A549 (cell line): Measurements from ENCODE around the gene YWHAE. TPM values are rescaled to one million over a fixed set of nuclear protein-coding genes. Genes with fewer than 3 reads are reported as not detected.

Source experiments
- ATAC-seq, 2 experiments: fragments of 200-7000 bp in 1 of 2; fragments of >200 bp in 1 of 2; cut with Nextera tagmentation in 1 of 2; cut with Tn5 transposase in 1 of 2; 3 replicates each; pipeline versions ENCODE4 v1.8.0 to v1.9.1; 2018 to 2020; ENCODE audit warnings: mild to moderate bottlenecking in 1 of 2, moderate library complexity in 1 of 2
- CTCF ChIA-PET: fragments of 300-600 bp; sonication (Branson Sonifier 250); formaldehyde crosslinking; extraction: SDS; loops from one replicate; lab custom pipeline; 2021; ENCODE audit warnings: antibody characterized with exemption, inconsistent platforms; lab: Yijun Ruan, JAX
- POLR2A ChIA-PET: fragments of 350-600 bp; formaldehyde crosslinking; extraction: SDS; loops from one replicate; lab custom pipeline; 2021; ENCODE audit warnings: antibody characterized with exemption, inconsistent platforms; lab: Yijun Ruan, JAX
- DNase-seq, 2 experiments: peaks; one replicate each; pipeline versions ENCODE4 v3.0.0 to v3.0.0-alpha.2; 2011 to 2016; ENCODE audit warnings: low read depth in 1 of 2, low spot score in 1 of 2
- FAIRE-seq: peaks from 2 replicates; lab custom pipeline; 2011; peaks lifted over from hg19 to GRCh38; lab: Jason Lieb, UNC
- H3K27ac ChIP-seq, 2 experiments: fragments of >200 bp; sonication (Bioruptor Twin); formaldehyde crosslinking; 3 replicates each; pipeline ENCODE4 v1.5.1; 2016 to 2017
- H3K4me1 ChIP-seq: fragments of >200 bp; sonication (Bioruptor Twin); formaldehyde crosslinking; 3 replicates; pipeline ENCODE4 v1.6.1; 2016
- H3K4me2 ChIP-seq: fragments of >200 bp; sonication (Bioruptor Twin); formaldehyde crosslinking; 3 replicates; pipeline ENCODE4 v1.6.1; 2016
- H3K4me3 ChIP-seq: fragments of >200 bp; sonication (Bioruptor Twin); formaldehyde crosslinking; 3 replicates; pipeline ENCODE4 v1.5.1; 2016
- H3K9me3 ChIP-seq: fragments of >200 bp; sonication (Bioruptor Twin); formaldehyde crosslinking; 3 replicates; pipeline ENCODE4 v1.6.1; 2016
- BHLHE40 ChIP-seq: IDR thresholded peaks from 2 replicates; pipeline ENCODE4 v1.6.1; 2012; ENCODE audit warnings: low read depth, low read length, inconsistent platforms
- CEBPB ChIP-seq, 2 experiments: fragments of >200 bp in 1 of 2; sonication (Bioruptor Twin) in 1 of 2; formaldehyde crosslinking in 1 of 2; IDR thresholded peaks; 2 replicates each; pipeline ENCODE4 v1.6.1; 2012 to 2016
- CHD2 ChIP-seq: fragments of 150-350 bp; IDR thresholded peaks from 2 replicates; pipeline ENCODE4 v1.6.1; 2014; ENCODE audit warnings: low read length; ENCODE audit not compliant: partially characterized antibody
- CHD4 ChIP-seq: fragments of 200-600 bp; sonication (generic); IDR thresholded peaks from 2 replicates; pipeline ENCODE4 v1.6.1; 2016; ENCODE audit warnings: antibody characterized with exemption, mild to moderate bottlenecking, borderline replicate concordance
- EHMT2 ChIP-seq: fragments of 200-600 bp; sonication (generic); IDR thresholded peaks from 2 replicates; pipeline ENCODE4 v1.6.1; 2016; ENCODE audit warnings: antibody characterized with exemption, low read depth, mild to moderate bottlenecking, moderate library complexity
- FOSB ChIP-seq: fragments of 250-450 bp; sonication (Bioruptor Pico); IDR thresholded peaks from 2 replicates; pipeline ENCODE4 v1.5.0; 2020; ENCODE audit warnings: mild to moderate bottlenecking, moderate library complexity
- FOXS1 ChIP-seq: fragments of 250-450 bp; sonication (Bioruptor Pico); IDR thresholded peaks from 2 replicates; pipeline ENCODE4 v1.5.0; 2020; ENCODE audit warnings: mild to moderate bottlenecking, moderate library complexity
- HOXA7 ChIP-seq: fragments of 250-450 bp; sonication (Bioruptor Pico); IDR thresholded peaks from 2 replicates; pipeline ENCODE4 v1.5.0; 2020; ENCODE audit warnings: mild to moderate bottlenecking, moderate library complexity
- HOXB5 ChIP-seq: fragments of 250-450 bp; sonication (Bioruptor Pico); IDR thresholded peaks from 2 replicates; pipeline ENCODE4 v1.5.0; 2020; ENCODE audit warnings: mild to moderate bottlenecking, moderate library complexity
- JUN ChIP-seq, 2 experiments: fragments of >200 bp; sonication (Bioruptor Twin); formaldehyde crosslinking; IDR thresholded peaks; 2 replicates in 1 of 2; 3 replicates in 1 of 2; pipeline ENCODE4 v1.6.1; 2016 to 2017
- JUNB ChIP-seq: fragments of >200 bp; sonication (Bioruptor Twin); formaldehyde crosslinking; IDR thresholded peaks from 2 replicates; pipeline ENCODE4 v1.6.1; 2016
- KDM5A ChIP-seq: fragments of 200-600 bp; sonication (generic); IDR thresholded peaks from 2 replicates; pipeline ENCODE4 v1.6.1; 2016; ENCODE audit warnings: antibody characterized with exemption, mild to moderate bottlenecking
- MAFK ChIP-seq: fragments of 450-650 bp; IDR thresholded peaks from 2 replicates; pipeline ENCODE4 v1.6.1; 2014; ENCODE audit not compliant: partially characterized antibody
- MYC ChIP-seq: IDR thresholded peaks from 2 replicates; pipeline ENCODE4 v1.6.1; 2012; ENCODE audit warnings: mild to moderate bottlenecking, inconsistent platforms, low read length, improper control_type of control experiment, borderline replicate concordance
- NFE2L2 ChIP-seq: fragments of 150-350 bp; conservative IDR thresholded peaks from 2 replicates; pipeline ENCODE4 v1.6.1; 2014; ENCODE audit warnings: low read length
- NR3C1 ChIP-seq: fragments of >200 bp; sonication (Bioruptor Twin); formaldehyde crosslinking; IDR thresholded peaks from 3 replicates; pipeline ENCODE4 v1.6.1; 2017
- PHF8 ChIP-seq: fragments of 200-600 bp; sonication (generic); IDR thresholded peaks from 2 replicates; pipeline ENCODE4 v1.6.1; 2016; ENCODE audit warnings: low read depth, mild to moderate bottlenecking, antibody characterized with exemption, moderate library complexity, borderline replicate concordance
- POLR2A ChIP-seq: IDR thresholded peaks from 2 replicates; pipeline ENCODE4 v1.6.1; 2012; ENCODE audit warnings: mild to moderate bottlenecking, low read length
- POLR2AphosphoS2 ChIP-seq: conservative IDR thresholded peaks from 2 replicates; pipeline ENCODE4 v1.6.1; 2012; ENCODE audit warnings: low read length, improper control_type of control experiment, inconsistent platforms
- RAD21 ChIP-seq, 2 experiments: fragments of >200 bp in 1 of 2; sonication (Bioruptor Twin) in 1 of 2; formaldehyde crosslinking in 1 of 2; IDR thresholded peaks in 1 of 2; conservative IDR thresholded peaks in 1 of 2; 2 replicates in 1 of 2; 3 replicates in 1 of 2; pipeline ENCODE4 v1.6.1; 2012 to 2018; ENCODE audit warnings: inconsistent platforms in 1 of 2
- RARB ChIP-seq: fragments of 250-450 bp; sonication (Bioruptor Pico); IDR thresholded peaks from 2 replicates; pipeline ENCODE4 v1.8.0; 2021; ENCODE audit warnings: mild to moderate bottlenecking, moderate library complexity
- RNF2 ChIP-seq: fragments of 200-600 bp; sonication (generic); IDR thresholded peaks from 2 replicates; pipeline ENCODE4 v1.6.1; 2016; ENCODE audit warnings: low read depth, mild to moderate bottlenecking, antibody characterized with exemption, moderate library complexity, borderline replicate concordance
- SREBF2 ChIP-seq: fragments of 450-650 bp; IDR thresholded peaks from 2 replicates; pipeline ENCODE4 v1.6.1; 2014; ENCODE audit warnings: mild to moderate bottlenecking, moderate library complexity
- ZNF302 ChIP-seq: fragments of 250-450 bp; sonication (Bioruptor Pico); IDR thresholded peaks from 2 replicates; pipeline ENCODE4 v1.9.0; 2021; ENCODE audit warnings: inconsistent platforms, mild to moderate bottlenecking, moderate library complexity
- ZSCAN20 ChIP-seq: fragments of 250-450 bp; sonication (Bioruptor Pico); IDR thresholded peaks from 2 replicates; pipeline ENCODE4 v1.8.0; 2022; ENCODE audit warnings: mild to moderate bottlenecking, moderate library complexity
- WGBS: methylation state at CpG from one replicate; pipeline ENCODE4 v1.1.6; 2017; ENCODE audit errors: missing lambda C conversion rate; 5-methylcytosine and 5-hydroxymethylcytosine counted together
- polyA plus RNA-seq, 4 experiments: library from polyadenylated mRNA; depleted of rRNA in 3 of 4; stranded (reverse); fragments of >200 nt; fragmentation: RNase III in 1 of 4; extraction: RNeasy Plus Mini Kit Qiagen cat#74134 plus additional on column Dnase treatment in 1 of 4; gene quantifications; 2 replicates in 3 of 4; 3 replicates in 1 of 4; pipeline ENCODE4 v1.2.3, GENCODE V29; 2011 to 2017
- TF ChIP-seq, protein P1 (sequence below): fragments of 450-650 bp; IDR thresholded peaks from 2 replicates; pipeline ENCODE4 v1.6.1; 2014; ENCODE audit warnings: antibody characterized with exemption
- TF ChIP-seq, protein P2 (sequence below): IDR thresholded peaks from 2 replicates; pipeline ENCODE4 v1.6.1; 2012; ENCODE audit warnings: low read depth, borderline replicate concordance
- TF ChIP-seq, protein P3 (sequence below): fragments of >200 bp; sonication (Bioruptor Twin); formaldehyde crosslinking; IDR thresholded peaks from 3 replicates; pipeline ENCODE4 v1.6.1; 2016
- TF ChIP-seq, protein P4 (sequence below): fragments of 250-450 bp; sonication (Bioruptor Pico); IDR thresholded peaks from 2 replicates; pipeline ENCODE4 v1.5.0; 2021; ENCODE audit warnings: mild to moderate bottlenecking, moderate library complexity, borderline replicate concordance
- TF ChIP-seq, protein P5 (sequence below): IDR thresholded peaks from 2 replicates; pipeline ENCODE4 v1.6.1; 2012
- TF ChIP-seq, protein P6 (sequence below): fragments of >200 bp; sonication (Bioruptor Twin); formaldehyde crosslinking; IDR thresholded peaks from 2 replicates; pipeline ENCODE4 v1.6.1; 2016
- TF ChIP-seq, protein P7 (sequence below): fragments of 150-350 bp; IDR thresholded peaks from 2 replicates; pipeline ENCODE4 v1.6.1; 2014; ENCODE audit warnings: low read depth, mild to moderate bottlenecking, low read length

Gene YWHAE
- polyA plus RNA-seq, 2 of the 4 experiments (the other 2 are of a cell fraction), result 1,284 to 1,548 TPM

DNA sequence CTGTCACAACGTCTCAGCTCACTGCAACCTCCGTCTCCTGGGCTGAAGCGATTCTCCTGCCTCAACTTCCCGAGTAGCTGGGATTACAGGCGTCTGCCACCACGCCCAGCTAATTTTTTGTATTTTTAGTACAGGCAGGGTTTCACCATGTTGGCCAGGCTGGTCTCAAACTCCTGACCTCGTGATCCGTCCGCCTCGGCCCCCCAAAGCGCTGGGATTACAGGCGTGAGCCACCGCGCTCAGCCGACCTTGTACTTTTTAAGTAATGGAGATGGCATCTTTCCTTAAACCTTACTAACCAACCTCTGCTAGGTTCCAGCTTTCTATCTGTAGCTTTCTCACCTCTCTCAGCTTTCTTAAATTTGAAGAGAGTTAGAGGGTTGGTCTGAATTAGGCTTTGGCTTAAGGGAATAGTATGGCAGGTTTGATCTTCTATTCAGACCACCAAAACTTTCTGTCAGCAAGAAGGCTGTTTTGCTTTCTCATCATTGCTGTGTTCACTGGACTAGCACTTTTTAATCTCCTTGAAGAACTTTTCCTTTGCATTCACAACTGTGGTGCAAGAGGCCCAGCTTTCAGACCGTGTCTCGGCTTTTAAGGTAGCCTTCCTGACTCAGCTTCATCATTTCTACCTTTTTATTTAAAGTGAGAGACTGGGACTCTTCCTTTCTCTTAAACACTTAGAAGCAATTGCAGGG is 28.0 kb downstream of the YWHAE start:
- Histone ChIP-seq H3K9me3 (no peaks in the 10 kb centered on the region), H3K4me2 (no peak overlapping the region), H3K4me3 (no peak overlapping the region), H3K27ac (no peak overlapping the region)
- DNase-seq, result no peak
- no peak for ATAC-seq
- POLR2A ChIA-PET, result interaction anchor here (0.8 kb wide), 1 partner anchor 28 kb away, joined by 3 read pairs; the partner anchor contains the start of gene YWHAE
- WGBS, result 92% methylated on average over 17 of the region's 17 CpGs
- CTCF ChIA-PET, result interaction anchor here (0.6 to 2.5 kb wide), 13 partner anchors 8 to 144 kb away, joined by 3 to 13 read pairs (median 3); partner anchors contain the start of gene INPP5K
- TF ChIP-seq PHF8 (no peak), POLR2A (no peak), SREBF2 (no peak), ZNF302 (CRISPR knock-in tag) (no peak), NFE2L2 (no peak), RNF2 (no peak), FOSB (no peak), JUN (IDR thresholded peaks at IDR 0.05) (no peak), RARB (CRISPR knock-in tag) (no peak), EHMT2 (no peak), HOXA7 (CRISPR knock-in tag) (no peak), HOXB5 (no peak), RAD21 (conservative IDR thresholded peaks at IDR 0.05 in 1 of 2, IDR thresholded peaks at IDR 0.05 in 1 of 2) (no peak), ZSCAN20 (CRISPR knock-in tag) (no peak), BHLHE40 (no peak), NR3C1 (no peak), JUNB (no peak), CEBPB (IDR thresholded peaks at IDR 0.05) (no peak)
- TF ChIP-seq, protein P1, sequence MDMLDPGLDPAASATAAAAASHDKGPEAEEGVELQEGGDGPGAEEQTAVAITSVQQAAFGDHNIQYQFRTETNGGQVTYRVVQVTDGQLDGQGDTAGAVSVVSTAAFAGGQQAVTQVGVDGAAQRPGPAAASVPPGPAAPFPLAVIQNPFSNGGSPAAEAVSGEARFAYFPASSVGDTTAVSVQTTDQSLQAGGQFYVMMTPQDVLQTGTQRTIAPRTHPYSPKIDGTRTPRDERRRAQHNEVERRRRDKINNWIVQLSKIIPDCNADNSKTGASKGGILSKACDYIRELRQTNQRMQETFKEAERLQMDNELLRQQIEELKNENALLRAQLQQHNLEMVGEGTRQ, result no peak
- TF ChIP-seq, all 56 proteins: peak for 0
- no peak for FAIRE-seq
- peaks cover 43% of the 10 kb centered on the region for H3K4me1 ChIP-seq

DNA sequence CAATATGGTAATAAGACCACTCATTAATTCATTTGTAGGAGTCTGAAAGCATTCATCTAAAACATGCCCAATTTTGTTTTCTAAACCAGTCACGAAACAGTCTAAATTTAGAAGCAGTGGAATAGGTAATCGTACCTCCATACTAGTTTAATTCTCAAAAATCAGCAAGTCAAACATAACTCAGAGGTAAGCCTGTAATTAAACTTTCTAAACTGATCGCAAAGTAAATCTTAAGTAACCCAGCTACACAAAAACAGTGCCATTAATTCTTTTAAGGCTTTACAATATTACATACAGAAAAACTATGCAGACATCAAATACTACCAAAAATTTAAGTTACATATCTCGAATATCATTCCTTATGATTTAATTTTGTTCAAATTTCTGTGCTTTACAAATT is 31.4 kb downstream of the YWHAE start:
- Histone ChIP-seq H3K27ac (no peak overlapping the region), H3K4me2 (no peak overlapping the region; the same call in 2 of the 3 replicates), H3K4me1 (peaks cover 46% of the 10 kb centered on the region), H3K4me3 (no peak overlapping the region), H3K9me3 (no peaks in the 10 kb centered on the region)
- ChIA-PET POLR2A (no interaction called here), CTCF (interaction anchor here (0.7 to 6.6 kb wide), 4 partner anchors 9 to 36 kb away, joined by 4 to 123 read pairs (median 60); no protein-coding TSS in a partner anchor)
- FAIRE-seq (no peak), ATAC-seq (no peak), DNase-seq (no peak)
- 84% methylated on average over 4 of the region's 4 CpGs for WGBS
- TF ChIP-seq, protein P2, sequence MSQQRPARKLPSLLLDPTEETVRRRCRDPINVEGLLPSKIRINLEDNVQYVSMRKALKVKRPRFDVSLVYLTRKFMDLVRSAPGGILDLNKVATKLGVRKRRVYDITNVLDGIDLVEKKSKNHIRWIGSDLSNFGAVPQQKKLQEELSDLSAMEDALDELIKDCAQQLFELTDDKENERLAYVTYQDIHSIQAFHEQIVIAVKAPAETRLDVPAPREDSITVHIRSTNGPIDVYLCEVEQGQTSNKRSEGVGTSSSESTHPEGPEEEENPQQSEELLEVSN, result no peak
- TF ChIP-seq KDM5A, result no peak
- no peak for TF ChIP-seq ZSCAN20 (CRISPR knock-in tag)
- no peak for TF ChIP-seq CHD2
- TF ChIP-seq SREBF2, result no peak
- TF ChIP-seq MYC, result no peak
- TF ChIP-seq CHD4, result no peak
- TF ChIP-seq, protein P3, sequence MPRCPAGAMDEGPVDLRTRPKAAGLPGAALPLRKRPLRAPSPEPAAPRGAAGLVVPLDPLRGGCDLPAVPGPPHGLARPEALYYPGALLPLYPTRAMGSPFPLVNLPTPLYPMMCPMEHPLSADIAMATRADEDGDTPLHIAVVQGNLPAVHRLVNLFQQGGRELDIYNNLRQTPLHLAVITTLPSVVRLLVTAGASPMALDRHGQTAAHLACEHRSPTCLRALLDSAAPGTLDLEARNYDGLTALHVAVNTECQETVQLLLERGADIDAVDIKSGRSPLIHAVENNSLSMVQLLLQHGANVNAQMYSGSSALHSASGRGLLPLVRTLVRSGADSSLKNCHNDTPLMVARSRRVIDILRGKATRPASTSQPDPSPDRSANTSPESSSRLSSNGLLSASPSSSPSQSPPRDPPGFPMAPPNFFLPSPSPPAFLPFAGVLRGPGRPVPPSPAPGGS, result no peak
- TF ChIP-seq POLR2AphosphoS2, result no peak
- TF ChIP-seq NR3C1, result no peak
- TF ChIP-seq, protein P4, sequence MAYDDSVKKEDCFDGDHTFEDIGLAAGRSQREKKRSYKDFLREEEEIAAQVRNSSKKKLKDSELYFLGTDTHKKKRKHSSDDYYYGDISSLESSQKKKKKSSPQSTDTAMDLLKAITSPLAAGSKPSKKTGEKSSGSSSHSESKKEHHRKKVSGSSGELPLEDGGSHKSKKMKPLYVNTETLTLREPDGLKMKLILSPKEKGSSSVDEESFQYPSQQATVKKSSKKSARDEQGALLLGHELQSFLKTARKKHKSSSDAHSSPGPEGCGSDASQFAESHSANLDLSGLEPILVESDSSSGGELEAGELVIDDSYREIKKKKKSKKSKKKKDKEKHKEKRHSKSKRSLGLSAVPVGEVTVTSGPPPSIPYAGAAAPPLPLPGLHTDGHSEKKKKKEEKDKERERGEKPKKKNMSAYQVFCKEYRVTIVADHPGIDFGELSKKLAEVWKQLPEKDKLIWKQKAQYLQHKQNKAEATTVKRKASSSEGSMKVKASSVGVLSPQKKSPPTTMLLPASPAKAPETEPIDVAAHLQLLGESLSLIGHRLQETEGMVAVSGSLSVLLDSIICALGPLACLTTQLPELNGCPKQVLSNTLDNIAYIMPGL (CRISPR knock-in tag), result no peak
- TF ChIP-seq FOXS1 (CRISPR knock-in tag), result no peak
- TF ChIP-seq FOSB, result no peak
- TF ChIP-seq, protein P5, sequence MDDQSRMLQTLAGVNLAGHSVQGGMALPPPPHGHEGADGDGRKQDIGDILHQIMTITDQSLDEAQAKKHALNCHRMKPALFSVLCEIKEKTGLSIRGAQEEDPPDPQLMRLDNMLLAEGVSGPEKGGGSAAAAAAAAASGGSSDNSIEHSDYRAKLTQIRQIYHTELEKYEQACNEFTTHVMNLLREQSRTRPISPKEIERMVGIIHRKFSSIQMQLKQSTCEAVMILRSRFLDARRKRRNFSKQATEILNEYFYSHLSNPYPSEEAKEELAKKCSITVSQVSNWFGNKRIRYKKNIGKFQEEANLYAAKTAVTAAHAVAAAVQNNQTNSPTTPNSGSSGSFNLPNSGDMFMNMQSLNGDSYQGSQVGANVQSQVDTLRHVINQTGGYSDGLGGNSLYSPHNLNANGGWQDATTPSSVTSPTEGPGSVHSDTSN, result no peak
- TF ChIP-seq, protein P6, sequence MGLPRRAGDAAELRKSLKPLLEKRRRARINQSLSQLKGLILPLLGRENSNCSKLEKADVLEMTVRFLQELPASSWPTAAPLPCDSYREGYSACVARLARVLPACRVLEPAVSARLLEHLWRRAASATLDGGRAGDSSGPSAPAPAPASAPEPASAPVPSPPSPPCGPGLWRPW, result no peak
- TF ChIP-seq, protein P7, sequence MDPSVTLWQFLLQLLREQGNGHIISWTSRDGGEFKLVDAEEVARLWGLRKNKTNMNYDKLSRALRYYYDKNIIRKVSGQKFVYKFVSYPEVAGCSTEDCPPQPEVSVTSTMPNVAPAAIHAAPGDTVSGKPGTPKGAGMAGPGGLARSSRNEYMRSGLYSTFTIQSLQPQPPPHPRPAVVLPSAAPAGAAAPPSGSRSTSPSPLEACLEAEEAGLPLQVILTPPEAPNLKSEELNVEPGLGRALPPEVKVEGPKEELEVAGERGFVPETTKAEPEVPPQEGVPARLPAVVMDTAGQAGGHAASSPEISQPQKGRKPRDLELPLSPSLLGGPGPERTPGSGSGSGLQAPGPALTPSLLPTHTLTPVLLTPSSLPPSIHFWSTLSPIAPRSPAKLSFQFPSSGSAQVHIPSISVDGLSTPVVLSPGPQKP, result no peak
- no peak for TF ChIP-seq MAFK
